H1 (cell line): Measurements from ENCODE around the gene ADCY3. TPM values are rescaled to one million over a fixed set of nuclear protein-coding genes. Genes with fewer than 3 reads are reported as not detected.

Experiments used
- CTCF ChIA-PET: fragments of 300-600 bp; sonication (Branson Sonifier 250); formaldehyde crosslinking; loops from one replicate; lab custom pipeline; 2021; ENCODE audit not compliant: partially characterized antibody; lab: Charles Lee
- POLR2A ChIA-PET: fragments of 300-600 bp; sonication (Branson Sonifier 250); formaldehyde crosslinking; loops from one replicate; lab custom pipeline; 2021; ENCODE audit warnings: inconsistent platforms; ENCODE audit not compliant: partially characterized antibody; lab: Charles Lee
- DNase-seq, 2 experiments: peaks; one replicate each; pipeline versions ENCODE4 v3.0.0 to v3.0.0-alpha.2; 2010 to 2022; ENCODE audit warnings: low spot score in 2 of 2, low read depth in 1 of 2, mixed read lengths in 1 of 2
- FAIRE-seq: peaks from 2 replicates; lab custom pipeline; 2011; peaks lifted over from hg19 to GRCh38; lab: Jason Lieb, UNC
- H2AFZ ChIP-seq: 2 replicates; pipeline ENCODE4 v1.8.1; 2012; ENCODE audit warnings: low read length, inconsistent platforms
- H2AK5ac ChIP-seq: 2 replicates; pipeline ENCODE4 v1.6.1; 2013; ENCODE audit warnings: low read depth, low read length
- H2BK120ac ChIP-seq: replicated peaks from 2 replicates; pipeline ENCODE3; 2013; ENCODE audit warnings: low read depth, low read length, inconsistent platforms
- H2BK12ac ChIP-seq: 2 replicates; pipeline ENCODE4 v1.6.1; 2013; ENCODE audit warnings: low read depth, low read length
- H2BK15ac ChIP-seq: 2 replicates; pipeline ENCODE4 v1.6.1; 2013; ENCODE audit warnings: low read length
- H2BK20ac ChIP-seq: 2 replicates; pipeline ENCODE4 v1.6.1; 2013; ENCODE audit warnings: low read length
- H2BK5ac ChIP-seq: 2 replicates; pipeline ENCODE4 v1.6.1; 2013; ENCODE audit warnings: low read depth, low read length
- H3K14ac ChIP-seq: 2 replicates; pipeline ENCODE4 v1.6.1; 2013; ENCODE audit warnings: inconsistent platforms; ENCODE audit not compliant: insufficient read length
- H3K18ac ChIP-seq: 2 replicates; pipeline ENCODE4 v1.6.1; 2013; ENCODE audit warnings: low read length; ENCODE audit errors: extremely low read depth
- H3K23ac ChIP-seq: 2 replicates; pipeline ENCODE4 v1.6.1; 2013; ENCODE audit warnings: inconsistent platforms; ENCODE audit not compliant: insufficient read length
- H3K23me2 ChIP-seq: 2 replicates; pipeline ENCODE4 v1.6.1; 2013; ENCODE audit warnings: low read depth, low read length
- H3K27ac ChIP-seq: 2 replicates; pipeline ENCODE4 v1.6.1; 2011; ENCODE audit warnings: low read depth, low read length, inconsistent platforms
- H3K27me3 ChIP-seq, 4 experiments: replicated peaks in 1 of 4; 1 replicate in 1 of 4; 2 replicates in 3 of 4; pipeline versions ENCODE4 v1.6.1 to v1.8.1; 2011 to 2013; ENCODE audit warnings: low read length in 3 of 4, mild to moderate bottlenecking in 3 of 4, inconsistent platforms in 2 of 4, mixed read lengths in 2 of 4, moderate library complexity in 1 of 4; ENCODE audit not compliant: control insufficient read depth in 3 of 4, insufficient read depth in 3 of 4; ENCODE audit errors: extremely low read depth in 1 of 4
- H3K36me3 ChIP-seq, 4 experiments: 2 replicates each; pipeline versions ENCODE4 v1.6.1 to v1.8.1; 2011 to 2013; ENCODE audit warnings: mild to moderate bottlenecking in 4 of 4, low read length in 3 of 4, moderate library complexity in 2 of 4, control low read depth in 1 of 4, inconsistent platforms in 1 of 4; ENCODE audit not compliant: insufficient read depth in 4 of 4, control insufficient read depth in 2 of 4
- H3K4ac ChIP-seq: replicated peaks from 2 replicates; pipeline ENCODE3; 2013; ENCODE audit warnings: low read length, low read depth, mixed read lengths, inconsistent platforms; ENCODE audit not compliant: insufficient read length
- H3K4me1 ChIP-seq, 4 experiments: replicated peaks in 1 of 4; 1 replicate in 1 of 4; 2 replicates in 3 of 4; pipeline versions ENCODE4 v1.6.1 to v1.8.1; 2011 to 2013; ENCODE audit warnings: low read length in 3 of 4, inconsistent platforms in 2 of 4, mixed read lengths in 1 of 4; ENCODE audit not compliant: insufficient read depth in 4 of 4, control insufficient read depth in 3 of 4
- H3K4me2 ChIP-seq, 2 experiments: 2 replicates each; pipeline versions ENCODE4 v1.6.1 to v1.8.1; 2011 to 2013; ENCODE audit warnings: low read depth in 2 of 2, low read length in 2 of 2, control low read depth in 1 of 2, inconsistent platforms in 1 of 2, mild to moderate bottlenecking in 1 of 2; ENCODE audit not compliant: insufficient read depth in 1 of 2
- H3K4me3 ChIP-seq, 4 experiments: fragments of 200-600, 300-600 bp in 1 of 4; sonication (generic), shearing (Covaris generic), sonication (Bioruptor Twin) in 1 of 4; 2 replicates each; pipeline versions ENCODE4 v1.5.1 to v1.8.1; 2011 to 2016; ENCODE audit warnings: low read length in 4 of 4, low read depth in 3 of 4, control low read depth in 2 of 4, inconsistent platforms in 2 of 4, mild to moderate bottlenecking in 2 of 4, mixed read lengths in 1 of 4, moderate library complexity in 1 of 4; ENCODE audit not compliant: insufficient read depth in 2 of 4; ENCODE audit errors: extremely low read depth in 1 of 4
- H3K56ac ChIP-seq: replicated peaks from 2 replicates; pipeline ENCODE3; 2013; ENCODE audit warnings: low read depth, mild to moderate bottlenecking, mixed read lengths, low read length, inconsistent platforms; ENCODE audit not compliant: insufficient read length
- H3K79me1 ChIP-seq: 2 replicates; pipeline ENCODE4 v1.6.1; 2013; ENCODE audit warnings: low read depth, low read length, control low read depth
- H3K79me2 ChIP-seq, 2 experiments: 2 replicates each; pipeline versions ENCODE4 v1.6.1 to v1.8.1; 2012 to 2013; ENCODE audit warnings: low read length in 2 of 2, mild to moderate bottlenecking in 2 of 2, inconsistent platforms in 1 of 2; ENCODE audit not compliant: insufficient read depth in 2 of 2, control insufficient read depth in 1 of 2
- H3K9ac ChIP-seq, 4 experiments: replicated peaks in 1 of 4; 1 replicate in 1 of 4; 2 replicates in 3 of 4; pipeline versions ENCODE4 v1.6.1 to v1.8.1; 2011 to 2013; ENCODE audit warnings: low read depth in 3 of 4, low read length in 3 of 4, control low read depth in 2 of 4, mild to moderate bottlenecking in 2 of 4, moderate library complexity in 2 of 4, inconsistent platforms in 1 of 4; ENCODE audit errors: extremely low read depth in 1 of 4
- H3K9me3 ChIP-seq, 2 experiments: 2 replicates each; pipeline versions ENCODE4 v1.6.1 to v1.8.1; 2012 to 2013; ENCODE audit warnings: mild to moderate bottlenecking in 2 of 2, moderate library complexity in 2 of 2, control low read depth in 1 of 2, inconsistent platforms in 1 of 2, low read depth in 1 of 2, low read length in 1 of 2, mixed read lengths in 1 of 2; ENCODE audit not compliant: insufficient read depth in 2 of 2
- H4K20me1 ChIP-seq, 2 experiments: replicated peaks in 1 of 2; 2 replicates each; pipeline versions ENCODE3 to v1.8.1; 2011 to 2013; ENCODE audit warnings: inconsistent platforms in 2 of 2, low read length in 2 of 2, mild to moderate bottlenecking in 1 of 2; ENCODE audit not compliant: insufficient read depth in 2 of 2, control insufficient read depth in 1 of 2
- H4K5ac ChIP-seq: 2 replicates; pipeline ENCODE4 v1.6.1; 2013; ENCODE audit warnings: low read length, low read depth, mixed read lengths, inconsistent platforms; ENCODE audit not compliant: insufficient read length
- H4K8ac ChIP-seq: 2 replicates; pipeline ENCODE4 v1.8.0; 2013; ENCODE audit warnings: mild to moderate bottlenecking, moderate library complexity, low read length, inconsistent platforms; ENCODE audit not compliant: insufficient read depth; ENCODE audit errors: extremely low read depth
- H4K91ac ChIP-seq: replicated peaks from 2 replicates; pipeline ENCODE3; 2013; ENCODE audit warnings: low read length, mixed read lengths, inconsistent platforms; ENCODE audit not compliant: insufficient read length
- ATF3 ChIP-seq: IDR thresholded peaks from 2 replicates; pipeline ENCODE4 v1.6.1; 2011; ENCODE audit warnings: low read depth, mild to moderate bottlenecking, low read length; ENCODE audit not compliant: insufficient read depth
- CTCF ChIP-seq, 3 experiments: IDR thresholded peaks; 1 replicate in 2 of 3; 2 replicates in 1 of 3; pipeline versions ENCODE4 v1.5.1 to v1.6.1; 2011; ENCODE audit warnings: low read length in 3 of 3, mild to moderate bottlenecking in 3 of 3, inconsistent platforms in 2 of 3, low read depth in 1 of 3, moderate library complexity in 1 of 3; ENCODE audit not compliant: insufficient read depth in 1 of 3; ENCODE audit errors: control extremely low read depth in 1 of 3
- MAX ChIP-seq: IDR thresholded peaks from 2 replicates; pipeline ENCODE4 v1.6.1; 2012; ENCODE audit warnings: inconsistent platforms
- NANOG ChIP-seq: IDR thresholded peaks from 2 replicates; pipeline ENCODE4 v1.6.1; 2011; ENCODE audit warnings: low read length, low read depth, mild to moderate bottlenecking, inconsistent platforms; ENCODE audit not compliant: insufficient read depth, poor library complexity, severe bottlenecking
- POLR2A ChIP-seq, 2 experiments: IDR thresholded peaks; 1 replicate in 1 of 2; 2 replicates in 1 of 2; pipeline ENCODE4 v1.6.1; 2011; ENCODE audit warnings: low read depth in 2 of 2, low read length in 2 of 2, mild to moderate bottlenecking in 2 of 2; ENCODE audit errors: control extremely low read depth in 1 of 2
- RAD21 ChIP-seq, 2 experiments: IDR thresholded peaks in 1 of 2; conservative IDR thresholded peaks in 1 of 2; 2 replicates each; pipeline ENCODE4 v1.6.1; 2011; ENCODE audit warnings: low read depth in 2 of 2, low read length in 2 of 2, improper control_type of control experiment in 1 of 2, inconsistent platforms in 1 of 2, mild to moderate bottlenecking in 1 of 2, moderate library complexity in 1 of 2
- RXRA ChIP-seq: IDR thresholded peaks from 2 replicates; pipeline ENCODE4 v1.6.1; 2011; ENCODE audit warnings: low read depth, mild to moderate bottlenecking, low read length, moderate library complexity; ENCODE audit not compliant: insufficient read depth
- SIRT6 ChIP-seq: IDR thresholded peaks from one replicate; pipeline ENCODE4 v1.7.1; 2012; ENCODE audit warnings: low read length, inconsistent platforms
- WGBS, 2 experiments: shearing (Covaris generic) in 1 of 2; methylation state at CpG; one replicate each; pipeline versions ENCODE4 v1.1.6 to v1.1.7; 2013 to 2015; ENCODE audit warnings: low lambda C conversion rate in 2 of 2, mixed read lengths in 2 of 2, inconsistent platforms in 1 of 2, low coverage in 1 of 2, missing lambda C conversion rate in 1 of 2; ENCODE audit not compliant: insufficient replicate concordance in 2 of 2, insufficient coverage in 1 of 2, insufficient read length in 1 of 2; ENCODE audit errors: extremely low coverage in 1 of 2, missing lambda C conversion rate in 1 of 2; 5-methylcytosine and 5-hydroxymethylcytosine counted together
- polyA plus RNA-seq, 7 experiments: library from polyadenylated mRNA; depleted of rRNA in 3 of 7; stranded (reverse) in 5 of 7; unstranded in 2 of 7; fragments of >200 nt in 5 of 7; fragments of 200-250 nt in 2 of 7; gene quantifications; 1 replicate in 5 of 7; 2 replicates in 1 of 7; 4 replicates in 1 of 7; pipeline versions ENCODE4 v1.2.1 to v1.2.3, GENCODE V29; 2011 to 2013; ENCODE audit warnings: missing spikeins in 2 of 7, mixed read lengths in 2 of 7
- total RNA-seq: library from RNA; stranded (reverse); fragmentation: NEBNext Ultra II Directional; extraction: Animal tissue kit (Norgen Biotek cat#: 25700); gene quantifications from 2 replicates; pipeline ENCODE4 v1.2.1, GENCODE V29; 2021

The ADCY3 gene
- total and polyA plus RNA-seq, 2 of the 8 experiments (the other 6 are each of a cell fraction or from before 2014, with no cell fraction given), result 45.1 to 52.9 TPM

GRCh38 chr2:24843330-24843860 is 76.6 kb downstream of the ADCY3 start:
- no peaks in the 10 kb centered on the region; a peak in 2 of 8 replicates for H3K36me3 ChIP-seq
- FAIRE-seq, result no peak
- no peak overlapping the region for H3K9ac ChIP-seq
- no peak overlapping the region for H2BK5ac ChIP-seq
- no peak overlapping the region for H2BK20ac ChIP-seq
- H3K23me2 ChIP-seq, result no peaks in the 10 kb centered on the region
- H3K27ac ChIP-seq, result no peak overlapping the region
- no peak overlapping the region for H3K4me2 ChIP-seq
- no peak overlapping the region for H2BK120ac ChIP-seq
- H3K79me2 ChIP-seq, result no peaks in the 10 kb centered on the region
- no peaks in the 10 kb centered on the region for H3K79me1 ChIP-seq
- ChIA-PET CTCF (interaction anchor here (0.8 to 1.2 kb wide), 2 partner anchors 11 to 15 kb away, joined by 3 read pairs; no protein-coding TSS in a partner anchor), POLR2A (no interaction called here)
- no peak overlapping the region for H4K5ac ChIP-seq
- no peak overlapping the region for H2AK5ac ChIP-seq
- WGBS, 2 experiments, result 90% methylated on average over 12 of the region's 12 CpGs; no CpG with 5 or more reads in 1 of the 2 experiments
- H4K20me1 ChIP-seq, result peaks cover 0 to 1% of the 10 kb centered on the region in 2 experiments
- H4K91ac ChIP-seq, result no peak overlapping the region
- no peak overlapping the region; the same call in 1 of the 2 replicates for H4K8ac ChIP-seq
- DNase-seq, result no peak
- no peaks in the 10 kb centered on the region for H3K4me1 ChIP-seq
- H2AFZ ChIP-seq, result no peak overlapping the region
- no peak overlapping the region for H3K18ac ChIP-seq
- no peak overlapping the region for H3K23ac ChIP-seq
- no peak overlapping the region for H3K56ac ChIP-seq
- H3K9me3 ChIP-seq, result peaks cover 5 to 17% of the 10 kb centered on the region in 2 experiments; a peak in 3 of 4 replicates
- H3K4me3 ChIP-seq, result no peak overlapping the region
- H2BK15ac ChIP-seq, result no peak overlapping the region
- H3K27me3 ChIP-seq, result no peaks in the 10 kb centered on the region
- H3K14ac ChIP-seq, result no peak overlapping the region
- no peak overlapping the region for H2BK12ac ChIP-seq
- no peak overlapping the region for H3K4ac ChIP-seq
- TF ChIP-seq CTCF (IDR thresholded peaks at IDR 0.05; ENCODE audit: control extremely low read depth in 1 of 3, insufficient read depth in 1 of 3, low read depth in 1 of 3, low read length in 3 of 3), result no peak
- no peak for TF ChIP-seq MAX
- TF ChIP-seq NANOG, result no peak
- no peak for TF ChIP-seq SIRT6
- TF ChIP-seq ATF3, result no peak
- TF ChIP-seq POLR2A (IDR thresholded peaks at IDR 0.05; ENCODE audit: control extremely low read depth in 1 of 2, low read depth in 2 of 2, low read length in 2 of 2), result no peak
- no peak for TF ChIP-seq RAD21 (IDR thresholded peaks at IDR 0.05 in 1 of 2, conservative IDR thresholded peaks at IDR 0.05 in 1 of 2; ENCODE audit: low read depth in 2 of 2, low read length in 2 of 2)
- no peak for TF ChIP-seq RXRA
